RWPE1 (cell line): ENCODE measurements around the gene LRFN5.

Source experiments
- CTCF ChIA-PET: fragments of 350-600 bp; sonication (Branson Sonifier 250); formaldehyde crosslinking; extraction: SDS; loops from one replicate; lab custom pipeline; 2021; lab: Yijun Ruan, JAX
- POLR2A ChIA-PET: fragments of 400-600 bp; formaldehyde crosslinking; extraction: SDS; loops from one replicate; lab custom pipeline; 2020; ENCODE audit warnings: antibody characterized with exemption; ENCODE audit not compliant: low non-redundant PET; lab: Yijun Ruan, JAX
- DNase-seq: peaks from one replicate; pipeline ENCODE4 v3.0.0; 2012; ENCODE audit warnings: low spot score
- H3K27ac ChIP-seq: fragments of 450-650 bp; 2 replicates; pipeline ENCODE4 v1.5.1; 2017
- CTCF ChIP-seq: fragments of 450-650 bp; conservative IDR thresholded peaks from 2 replicates; pipeline ENCODE4 v1.5.1; 2017; ENCODE audit warnings: low read depth, mild to moderate bottlenecking

LRFN5 gene

GRCh38 chr14:41830714-41831406 lies 224.2 kb downstream of the LRFN5 start:
- CTCF ChIA-PET = no interaction called here

GRCh38 chr14:41839661-41840060 lies 233.0 kb downstream of the LRFN5 start:
- ChIA-PET POLR2A (no interaction called here), CTCF (interaction anchor here (0.7 kb wide), 1 partner anchor 18 kb away, joined by 3 read pairs; no protein-coding TSS in a partner anchor)
- H3K27ac ChIP-seq = no peak overlapping the region
- no peak for DNase-seq
- TF ChIP-seq CTCF = no peak

More at GRCh38 chr14:41830714-41831406, 224.2 kb downstream of the LRFN5 start:
- peak; percentile 26 for DNase-seq
- POLR2A ChIA-PET = no interaction called here
- TF ChIP-seq CTCF = no peak
- no peak overlapping the region for H3K27ac ChIP-seq

DNA sequence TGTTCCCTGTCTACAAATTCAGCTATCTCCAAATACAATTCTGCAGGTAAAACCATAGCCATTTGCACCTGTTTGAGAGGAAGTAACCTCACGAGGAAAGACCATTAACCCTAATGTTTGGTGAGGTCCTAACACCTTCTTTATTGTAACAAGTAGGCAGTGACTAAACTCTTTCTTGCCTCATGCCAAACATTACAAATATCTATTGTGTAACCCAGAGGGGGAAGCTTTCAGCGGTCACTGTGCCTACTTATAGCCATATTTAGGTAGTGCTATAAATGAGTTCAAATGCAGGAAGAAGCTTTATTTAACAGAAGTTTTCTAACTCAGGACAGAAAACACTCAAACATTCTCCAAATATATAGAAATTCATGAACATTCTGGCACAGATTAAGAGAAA lies 252.7 kb downstream of the LRFN5 start:
- TF ChIP-seq CTCF = no peak
- DNase-seq = no peak
- ChIA-PET POLR2A (no interaction called here), CTCF (no interaction called here)
- H3K27ac ChIP-seq = no peak overlapping the region

DNA sequence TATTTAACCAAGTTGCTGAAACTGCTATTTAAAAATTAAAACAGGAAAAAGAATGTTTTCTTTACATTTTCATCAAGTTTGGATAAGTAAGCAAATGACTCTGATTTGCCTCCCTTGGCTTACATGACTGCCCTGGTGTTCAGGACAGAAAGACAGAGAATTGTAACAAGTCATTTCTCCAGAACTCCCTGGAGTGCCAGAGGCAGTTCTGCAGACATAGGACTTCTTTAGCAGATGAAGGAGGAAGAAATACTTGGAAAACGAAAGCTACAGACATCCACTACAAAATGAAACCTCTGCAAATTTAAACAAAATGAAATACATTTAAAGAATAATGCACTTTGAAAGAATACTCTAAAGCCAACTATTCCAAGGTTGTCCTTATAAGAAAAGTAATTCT lies 253.9 kb downstream of the LRFN5 start:
- no peak overlapping the region for H3K27ac ChIP-seq
- no peak for TF ChIP-seq CTCF
- no peak for DNase-seq
- ChIA-PET CTCF (no interaction called here), POLR2A (no interaction called here)

GRCh38 chr14:41865894-41866293 lies 259.2 kb downstream of the LRFN5 start:
- POLR2A ChIA-PET = no interaction called here
- no peak overlapping the region for H3K27ac ChIP-seq

GRCh38 chr14:41868396-41868795 lies 261.7 kb downstream of the LRFN5 start:
- no peak for TF ChIP-seq CTCF
- POLR2A ChIA-PET = no interaction called here

More at GRCh38 chr14:41865894-41866293, 259.2 kb downstream of the LRFN5 start:
- no peak for DNase-seq
- TF ChIP-seq CTCF = no peak
- CTCF ChIA-PET = no interaction called here

More at GRCh38 chr14:41868396-41868795, 261.7 kb downstream of the LRFN5 start:
- no peak for DNase-seq
- CTCF ChIA-PET = no interaction called here
- no peak overlapping the region for H3K27ac ChIP-seq
